Measurements from ENCODE around the gene CYP2U1. TPM values are rescaled to one million over a fixed set of nuclear protein-coding genes. Genes with fewer than 3 reads are reported as not detected.
"Not testable (repeated sequence)": the region's sequence is repeated elsewhere in the genome, so short reads cannot be mapped to it uniquely, and the experiment has no call there.

Gene CYP2U1
- total RNA-seq, 1 donor from 2014 or later = 5.2 TPM

DNA sequence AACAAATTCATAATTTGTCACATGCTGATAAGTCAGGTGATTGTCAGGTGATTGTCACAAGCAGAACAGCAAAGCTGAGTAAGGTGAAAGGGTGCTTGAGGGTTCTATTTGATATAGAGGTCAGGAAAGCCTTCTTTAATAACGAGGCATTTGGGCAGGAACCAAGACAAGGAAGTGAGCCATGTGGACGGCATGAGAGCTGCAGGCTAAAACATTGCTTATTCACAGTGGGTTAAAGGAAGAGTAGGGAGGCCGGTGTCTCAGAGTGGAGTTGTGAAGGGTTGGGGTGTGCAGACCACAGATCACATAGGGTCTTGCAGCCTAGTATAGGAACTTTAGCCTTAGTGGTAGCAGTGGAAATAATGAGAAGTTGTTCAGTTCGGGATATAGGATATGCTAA, 31.3 kb upstream of the CYP2U1 start:
- H3K4me1 Mint-ChIP-seq (ENCODE audit: low read depth) = peaks cover 22% of the 10 kb centered on the region
- H3K4me3 Mint-ChIP-seq (ENCODE audit: low read depth) = no peak overlapping the region
- no peak overlapping the region for H3K27ac Mint-ChIP-seq
- TF ChIP-seq CTCF (IDR thresholded peaks at IDR 0.05; ENCODE audit: unreplicated experiment) = no peak
- H3K9me3 Mint-ChIP-seq (ENCODE audit: low read depth) = peaks cover 6% of the 10 kb centered on the region
- H3K36me3 Mint-ChIP-seq (ENCODE audit: insufficient read depth) = peaks cover 10% of the 10 kb centered on the region
- DNase-seq (ENCODE audit: low spot score, unreplicated experiment) = no peak
- no peaks in the 10 kb centered on the region for H3K27me3 Mint-ChIP-seq

DNA sequence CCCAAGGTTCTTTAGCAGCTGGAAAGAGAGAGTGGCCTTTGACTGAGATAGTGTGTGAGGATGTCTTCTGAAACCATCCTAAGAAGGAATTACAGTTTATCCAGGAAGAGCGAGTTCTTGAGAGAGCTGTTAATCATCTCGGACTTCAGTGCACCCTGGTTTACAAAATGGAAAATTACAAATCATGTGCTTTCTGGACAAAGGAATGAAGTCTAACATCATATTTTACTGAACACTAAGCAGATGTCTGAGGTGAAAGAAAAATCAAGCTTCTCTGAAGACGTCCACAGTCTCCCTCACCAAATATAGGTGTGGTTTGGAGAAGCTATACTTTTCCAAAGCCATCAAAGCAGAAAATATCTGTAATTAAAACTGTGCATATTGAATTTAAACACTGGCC, 30.8 kb upstream of the CYP2U1 start:
- DNase-seq (ENCODE audit: low spot score, unreplicated experiment) = no peak
- Mint-ChIP-seq H3K4me1 (ENCODE audit: low read depth) (peaks cover 22% of the 10 kb centered on the region), H3K9me3 (ENCODE audit: low read depth) (peaks cover 4% of the 10 kb centered on the region), H3K27ac (no peak overlapping the region), H3K4me3 (ENCODE audit: low read depth) (no peak overlapping the region), H3K27me3 (no peaks in the 10 kb centered on the region), H3K36me3 (ENCODE audit: insufficient read depth) (peaks cover 10% of the 10 kb centered on the region)
- TF ChIP-seq CTCF (IDR thresholded peaks at IDR 0.05; ENCODE audit: unreplicated experiment) = no peak

DNA sequence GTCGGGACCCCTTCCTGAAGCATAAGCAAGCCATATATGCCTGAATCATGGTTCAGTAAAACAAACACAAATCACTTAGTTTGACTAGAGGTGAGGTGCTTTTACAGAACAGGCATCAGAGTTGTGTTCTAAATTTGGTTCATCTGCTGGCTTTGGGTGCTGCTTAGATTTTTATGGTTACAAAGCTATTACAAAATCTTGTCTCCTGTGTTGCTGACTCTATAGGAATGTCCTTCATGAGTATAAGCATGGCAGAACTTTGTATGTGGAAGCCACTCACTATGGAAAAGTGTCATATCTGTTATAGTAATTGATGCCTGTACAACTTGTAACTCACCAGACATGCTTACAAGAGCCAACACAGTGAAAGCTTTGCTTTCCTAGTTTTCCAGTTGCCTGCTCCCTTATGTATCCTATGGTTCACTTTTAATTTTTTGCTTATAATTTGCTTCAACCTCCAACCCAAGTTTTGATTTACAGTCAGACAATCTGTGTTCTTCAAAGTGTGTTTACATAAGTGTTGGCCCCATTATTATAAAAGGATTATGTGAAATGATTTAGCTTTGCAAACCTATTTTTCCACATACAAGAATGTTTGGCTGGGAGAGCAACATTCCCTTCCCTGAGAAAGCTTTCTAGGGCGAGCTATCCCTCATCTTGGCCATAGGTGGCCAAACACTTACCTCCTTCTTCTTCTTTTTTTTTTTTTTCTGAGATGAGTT, 30.0 kb upstream of the CYP2U1 start:
- Mint-ChIP-seq H3K9me3 (ENCODE audit: low read depth) (peaks cover 4% of the 10 kb centered on the region), H3K27me3 (no peaks in the 10 kb centered on the region), H3K4me3 (ENCODE audit: low read depth) (no peak overlapping the region), H3K4me1 (ENCODE audit: low read depth) (peaks cover 17% of the 10 kb centered on the region), H3K27ac (no peak overlapping the region), H3K36me3 (ENCODE audit: insufficient read depth) (peaks cover 10% of the 10 kb centered on the region)
- TF ChIP-seq CTCF (IDR thresholded peaks at IDR 0.05; ENCODE audit: unreplicated experiment) = no peak
- no peak for DNase-seq (ENCODE audit: low spot score, unreplicated experiment)

DNA sequence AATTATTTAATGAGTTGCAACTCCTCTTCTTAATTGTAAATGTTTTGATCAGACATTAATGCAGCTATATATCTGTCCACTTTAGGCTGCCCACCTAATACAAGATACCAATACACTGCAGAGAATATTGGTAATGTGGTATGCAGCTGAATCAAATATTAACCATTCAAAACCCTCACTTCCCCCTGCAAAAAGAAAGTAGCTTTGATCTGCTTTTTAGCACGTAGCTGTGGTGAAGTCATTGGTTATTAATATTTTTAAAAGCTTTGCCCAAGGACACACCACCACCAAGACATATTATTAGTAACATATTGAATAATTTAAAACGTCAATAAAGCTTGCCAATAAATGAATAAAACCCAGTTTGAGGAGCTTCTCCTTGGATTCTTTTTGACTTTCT, 28.6 kb upstream of the CYP2U1 start:
- no peak overlapping the region for H3K27ac Mint-ChIP-seq
- H3K36me3 Mint-ChIP-seq (ENCODE audit: insufficient read depth) = peaks cover 10% of the 10 kb centered on the region
- H3K4me3 Mint-ChIP-seq (ENCODE audit: low read depth) = no peak overlapping the region
- DNase-seq (ENCODE audit: low spot score, unreplicated experiment) = no peak
- H3K27me3 Mint-ChIP-seq = no peaks in the 10 kb centered on the region
- peaks cover 12% of the 10 kb centered on the region for H3K4me1 Mint-ChIP-seq (ENCODE audit: low read depth)
- H3K9me3 Mint-ChIP-seq (ENCODE audit: low read depth) = peaks cover 4% of the 10 kb centered on the region
- no peak for TF ChIP-seq CTCF (IDR thresholded peaks at IDR 0.05; ENCODE audit: unreplicated experiment)

GRCh38 chr4:107905082-107905481, 26.3 kb upstream of the CYP2U1 start:
- H3K4me3 Mint-ChIP-seq (ENCODE audit: low read depth); H3K27me3 Mint-ChIP-seq; H3K9me3 Mint-ChIP-seq (ENCODE audit: low read depth); H3K27ac Mint-ChIP-seq; DNase-seq (ENCODE audit: low spot score, unreplicated experiment); H3K4me1 Mint-ChIP-seq (ENCODE audit: low read depth): not testable (repeated sequence)
- peaks cover 14% of the 10 kb centered on the region for H3K36me3 Mint-ChIP-seq (ENCODE audit: insufficient read depth)

DNA sequence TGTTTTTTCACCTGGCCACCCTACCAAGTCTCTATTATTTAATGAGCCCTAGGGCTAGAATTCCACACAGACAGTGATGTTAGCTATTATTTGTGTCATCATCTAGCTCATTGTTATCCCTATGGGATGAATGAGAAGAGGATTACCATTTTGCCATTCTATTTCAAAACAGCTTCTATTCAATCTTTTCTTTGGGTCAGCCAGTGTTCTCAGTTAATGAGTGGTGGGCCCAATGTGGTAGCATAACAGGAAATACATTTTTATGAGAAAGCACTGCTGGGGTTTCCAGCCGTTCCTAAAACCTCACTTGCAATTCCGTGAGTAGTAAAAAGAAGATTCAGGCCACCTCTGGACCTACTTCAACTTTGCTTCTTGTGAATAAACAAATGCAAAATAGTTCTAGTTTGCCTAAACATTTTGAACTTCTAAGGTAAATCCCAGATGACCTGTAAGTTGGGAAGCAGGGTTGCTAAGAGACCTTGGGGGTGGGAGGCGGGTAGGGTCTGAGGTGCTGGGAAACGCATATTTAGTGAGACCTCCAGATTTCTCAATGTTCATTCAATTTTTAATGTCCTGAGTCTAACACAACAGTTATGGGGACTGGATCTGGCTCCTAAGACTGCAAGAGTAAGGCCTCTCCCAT, 24.8 kb upstream of the CYP2U1 start:
- TF ChIP-seq CTCF (IDR thresholded peaks at IDR 0.05; ENCODE audit: unreplicated experiment) = no peak
- H3K4me1 Mint-ChIP-seq (ENCODE audit: low read depth) = peaks cover 3% of the 10 kb centered on the region
- H3K4me3 Mint-ChIP-seq (ENCODE audit: low read depth) = no peak overlapping the region
- H3K27ac Mint-ChIP-seq = no peak overlapping the region
- no peaks in the 10 kb centered on the region for H3K27me3 Mint-ChIP-seq
- H3K36me3 Mint-ChIP-seq (ENCODE audit: insufficient read depth) = peaks cover 11% of the 10 kb centered on the region
- H3K9me3 Mint-ChIP-seq (ENCODE audit: low read depth) = peaks cover 4% of the 10 kb centered on the region
- DNase-seq (ENCODE audit: low spot score, unreplicated experiment) = no peak
